Trophoblast cell (in vitro differentiated cells and primary cell): Measurements from ENCODE around the gene MRPL2.

Experiments used
- DNase-seq, 2 donors: peaks; one replicate each; pipeline ENCODE4 v3.0.0-alpha.2; 2016
- H2AFZ ChIP-seq: 2 replicates; pipeline ENCODE4 v1.6.1; 2013; ENCODE audit warnings: low read length, moderate library complexity, mild to moderate bottlenecking; ENCODE audit not compliant: insufficient read depth, poor library complexity
- H2AK5ac ChIP-seq: 2 replicates; pipeline ENCODE4 v1.6.1; 2013; ENCODE audit warnings: mild to moderate bottlenecking, low read length
- H2BK120ac ChIP-seq: 2 replicates; pipeline ENCODE4 v1.6.1; 2013; ENCODE audit warnings: low read length, mild to moderate bottlenecking, moderate library complexity; ENCODE audit not compliant: insufficient read depth, poor library complexity
- H2BK12ac ChIP-seq: 2 replicates; pipeline ENCODE4 v1.6.1; 2013; ENCODE audit warnings: mild to moderate bottlenecking, low read length, moderate library complexity
- H2BK5ac ChIP-seq: 2 replicates; pipeline ENCODE4 v1.6.1; 2013; ENCODE audit warnings: low read length, low read depth, moderate library complexity, mild to moderate bottlenecking; ENCODE audit not compliant: poor library complexity
- H3K14ac ChIP-seq: 2 replicates; pipeline ENCODE4 v1.6.1; 2013; ENCODE audit warnings: mild to moderate bottlenecking, low read length
- H3K18ac ChIP-seq: 2 replicates; pipeline ENCODE4 v1.6.1; 2013; ENCODE audit warnings: mild to moderate bottlenecking, low read length
- H3K23ac ChIP-seq: 2 replicates; pipeline ENCODE4 v1.6.1; 2013; ENCODE audit warnings: low read length
- H3K27ac ChIP-seq: 2 replicates; pipeline ENCODE4 v1.5.1; 2013; ENCODE audit warnings: low read depth, mild to moderate bottlenecking, inconsistent platforms, low read length, moderate library complexity
- H3K27me3 ChIP-seq: 2 replicates; pipeline ENCODE4 v1.6.1; 2013; ENCODE audit warnings: inconsistent platforms, mild to moderate bottlenecking, low read length, moderate library complexity; ENCODE audit not compliant: insufficient read depth
- H3K36me3 ChIP-seq, 2 experiments: 1 replicate in 1 of 2; 2 replicates in 1 of 2; pipeline ENCODE4 v1.6.1; 2013; ENCODE audit warnings: low read length in 2 of 2, mild to moderate bottlenecking in 2 of 2, moderate library complexity in 1 of 2; ENCODE audit not compliant: insufficient read depth in 2 of 2, control insufficient read depth in 1 of 2
- H3K4ac ChIP-seq: 2 replicates; pipeline ENCODE4 v1.6.1; 2013; ENCODE audit warnings: low read depth, mild to moderate bottlenecking, low read length, moderate library complexity
- H3K4me1 ChIP-seq, 2 experiments: 1 replicate in 1 of 2; 2 replicates in 1 of 2; pipeline ENCODE4 v1.6.1; 2013; ENCODE audit warnings: low read length in 2 of 2, mild to moderate bottlenecking in 2 of 2, moderate library complexity in 1 of 2; ENCODE audit not compliant: insufficient read depth in 2 of 2, control insufficient read depth in 1 of 2
- H3K4me2 ChIP-seq: 2 replicates; pipeline ENCODE4 v1.6.1; 2013; ENCODE audit warnings: inconsistent platforms, mild to moderate bottlenecking, low read length, moderate library complexity
- H3K4me3 ChIP-seq: 2 replicates; pipeline ENCODE4 v1.5.1; 2013; ENCODE audit warnings: mild to moderate bottlenecking, low read depth, low read length, inconsistent platforms
- H3K79me1 ChIP-seq: one replicate; pipeline ENCODE4 v1.6.1; 2013; ENCODE audit warnings: low read length
- H3K79me2 ChIP-seq: 2 replicates; pipeline ENCODE4 v1.6.1; 2013; ENCODE audit warnings: low read length, mild to moderate bottlenecking; ENCODE audit not compliant: control insufficient read depth, insufficient read depth, poor library complexity
- H3K9ac ChIP-seq: 2 replicates; pipeline ENCODE4 v1.6.1; 2013; ENCODE audit warnings: mild to moderate bottlenecking, low read length
- H3K9me3 ChIP-seq: 2 replicates; pipeline ENCODE4 v1.6.1; 2013; ENCODE audit warnings: low read depth, mild to moderate bottlenecking, control low read depth, inconsistent platforms, low read length; ENCODE audit not compliant: insufficient read depth
- H4K12ac ChIP-seq: 2 replicates; pipeline ENCODE4 v1.6.1; 2013; ENCODE audit warnings: low read depth, mild to moderate bottlenecking, low read length, moderate library complexity
- H4K8ac ChIP-seq: 2 replicates; pipeline ENCODE4 v1.6.1; 2013; ENCODE audit warnings: low read depth, mild to moderate bottlenecking, low read length, moderate library complexity
- H4K91ac ChIP-seq: one replicate; pipeline ENCODE4 v1.6.1; 2013; ENCODE audit warnings: low read depth, mild to moderate bottlenecking, low read length, moderate library complexity
- WGBS: extraction: QIAGEN DNeasy Blood & Tissue Kit; methylation state at CpG from one replicate; pipeline ENCODE4 v1.1.7; 2013; ENCODE audit warnings: missing lambda C conversion rate; ENCODE audit not compliant: insufficient read length, insufficient coverage; ENCODE audit errors: extremely low coverage; 5-methylcytosine and 5-hydroxymethylcytosine counted together

Gene MRPL2

GRCh38 chr6:43013843-43014433 lies 45.3 kb downstream of the MRPL2 start, which contains the start of the genes KLHDC3 and MEA1:
KLHDC3 (plus strand) TSS chr6:43014249; CDS start chr6:43017193, 2,944 bp downstream.
MEA1 (minus strand) TSS chr6:43013946; CDS start chr6:43013813, 133 bp downstream.
- Histone ChIP-seq H3K23ac (no peak within 1 kb of the TSS), H3K27ac (peak within 1 kb of the TSS; percentile 54), H3K9me3 (no peaks in the 10 kb centered on the region), H4K91ac (peak within 1 kb of the TSS; percentile 88), H3K18ac (peak within 1 kb of the TSS; percentile 75), H3K27me3 (no peaks in the 10 kb centered on the region), H3K4me3 (peak within 1 kb of the TSS; percentile 89), H3K79me1 (peaks cover 5% of the 10 kb centered on the region), H2AFZ (peak within 1 kb of the TSS; percentile 85), H2BK5ac (peak within 1 kb of the TSS; percentile 29), H4K8ac (peak within 1 kb of the TSS; percentile 81), H2AK5ac (peak within 1 kb of the TSS; percentile 62), H3K4me2 (peak within 1 kb of the TSS; percentile 62), H3K14ac (peak within 1 kb of the TSS; percentile 89), H3K79me2 (peaks cover 6% of the 10 kb centered on the region), H2BK120ac (peak within 1 kb of the TSS; percentile 61), H2BK12ac (no peak within 1 kb of the TSS), H3K9ac (peak within 1 kb of the TSS; percentile 85), H4K12ac (peak within 1 kb of the TSS; percentile 79), H3K4me1 (peaks cover 6 to 11% of the 10 kb centered on the region in 2 experiments), H3K4ac (peak within 1 kb of the TSS; percentile 90), H3K36me3 (peaks cover 51% of the 10 kb centered on the region in 2 experiments)
- WGBS = no CpG with 5 or more reads among the region's 51 CpGs
- peak; percentile 100 for DNase-seq

GRCh38 chr6:43013097-43013842 lies 46.0 kb downstream of the MRPL2 start:
- Histone ChIP-seq H3K4me2 (peak overlapping the region; percentile 60), H3K36me3 (peaks cover 53 to 54% of the 10 kb centered on the region in 2 experiments), H2BK120ac (no peak overlapping the region)

GRCh38 chr6:43012364-43012763 lies 46.9 kb downstream of the MRPL2 start:
- H3K79me1 ChIP-seq = peaks cover 5% of the 10 kb centered on the region
- H3K4me3 ChIP-seq = no peak overlapping the region
- H3K9ac ChIP-seq = no peak overlapping the region
- H2AFZ ChIP-seq = no peak overlapping the region
- H3K4ac ChIP-seq = peak overlapping the region; percentile 39
- no peaks in the 10 kb centered on the region for H3K9me3 ChIP-seq
- no peak overlapping the region for H3K18ac ChIP-seq
- H3K27ac ChIP-seq = no peak overlapping the region
- no peak overlapping the region for H3K4me2 ChIP-seq
- no peak overlapping the region for H3K14ac ChIP-seq
- peaks cover 53 to 54% of the 10 kb centered on the region in 2 experiments for H3K36me3 ChIP-seq
- H4K91ac ChIP-seq = no peak overlapping the region
- no peak overlapping the region for H2BK12ac ChIP-seq
- DNase-seq = no peak
- H3K4me1 ChIP-seq = peaks cover 6 to 11% of the 10 kb centered on the region in 2 experiments
- H3K79me2 ChIP-seq = peaks cover 6% of the 10 kb centered on the region
- no peaks in the 10 kb centered on the region for H3K27me3 ChIP-seq
- no peak overlapping the region for H4K8ac ChIP-seq
- H3K23ac ChIP-seq = no peak overlapping the region
- no peak overlapping the region for H2BK120ac ChIP-seq
- WGBS = no CpG with 5 or more reads among the region's 6 CpGs
- H2BK5ac ChIP-seq = no peak overlapping the region
- H2AK5ac ChIP-seq = no peak overlapping the region
- H4K12ac ChIP-seq = no peak overlapping the region

More at GRCh38 chr6:43013097-43013842, 46.0 kb downstream of the MRPL2 start:
- Histone ChIP-seq H3K23ac (no peak overlapping the region), H2BK5ac (no peak overlapping the region), H4K91ac (no peak overlapping the region), H2AFZ (peak overlapping the region; percentile 8), H2BK12ac (no peak overlapping the region), H3K79me2 (peaks cover 6% of the 10 kb centered on the region), H3K4ac (peak overlapping the region; percentile 48), H3K79me1 (peaks cover 5% of the 10 kb centered on the region), H3K9me3 (no peaks in the 10 kb centered on the region), H3K4me1 (peaks cover 6 to 11% of the 10 kb centered on the region in 2 experiments), H4K8ac (peak overlapping the region; percentile 40), H3K18ac (no peak overlapping the region), H3K27me3 (no peaks in the 10 kb centered on the region), H3K4me3 (peak overlapping the region; percentile 78), H4K12ac (no peak overlapping the region), H3K14ac (peak overlapping the region; percentile 50), H2AK5ac (no peak overlapping the region), H3K9ac (peak overlapping the region; percentile 75), H3K27ac (no peak overlapping the region)
- DNase-seq = peak in 1 of 2 donors; percentile 16
- no CpG with 5 or more reads among the region's 25 CpGs for WGBS

GRCh38 chr6:43011207-43011606 lies 48.0 kb downstream of the MRPL2 start:
- Histone ChIP-seq H3K36me3 (peaks cover 57 to 59% of the 10 kb centered on the region in 2 experiments), H4K12ac (no peak overlapping the region), H2AK5ac (no peak overlapping the region), H4K91ac (no peak overlapping the region), H2BK120ac (no peak overlapping the region), H3K14ac (no peak overlapping the region), H3K4ac (no peak overlapping the region), H3K9me3 (no peaks in the 10 kb centered on the region), H3K18ac (no peak overlapping the region), H2BK12ac (no peak overlapping the region), H2AFZ (no peak overlapping the region), H3K79me2 (peaks cover 6% of the 10 kb centered on the region), H4K8ac (no peak overlapping the region), H3K4me2 (no peak overlapping the region), H3K9ac (no peak overlapping the region), H3K79me1 (peaks cover 5% of the 10 kb centered on the region), H3K23ac (no peak overlapping the region), H3K27ac (no peak overlapping the region), H2BK5ac (no peak overlapping the region), H3K27me3 (no peaks in the 10 kb centered on the region), H3K4me3 (no peak overlapping the region), H3K4me1 (peaks cover 6 to 11% of the 10 kb centered on the region in 2 experiments)
- WGBS = no CpG with 5 or more reads among the region's 6 CpGs
- DNase-seq = no peak
